Gastrocnemius medialis (tissue), 4 donors: Measurements from ENCODE around the gene SLC17A9. TPM values are rescaled to one million over a fixed set of nuclear protein-coding genes. Genes with fewer than 3 reads are reported as not detected.

Source experiments
- ATAC-seq, 2 donors: fragments of 150-250 bp; one replicate each; pipeline ENCODE4 v1.9.1; 2016
- DNase-seq, 2 donors: peaks; one replicate each; pipeline ENCODE4 v3.0.0-alpha.2; 2019
- H3K27ac ChIP-seq, 4 donors: fragments of 200-600 bp; sonication (generic); 1 replicate in 1 of 4; 2 replicates in 3 of 4; pipeline ENCODE4 v1.5.1; 2016 to 2018; ENCODE audit warnings: mild to moderate bottlenecking in 2 of 4, moderate library complexity in 1 of 4
- H3K27me3 ChIP-seq, 3 donors: fragments of 200-600 bp; sonication (generic) in 2 of 3; 1 replicate in 1 of 3; 2 replicates in 2 of 3; pipeline versions ENCODE4 v1.5.1 to v1.6.0; 2016 to 2019; ENCODE audit warnings: mild to moderate bottlenecking in 1 of 3, moderate library complexity in 1 of 3
- H3K36me3 ChIP-seq, 2 donors: fragments of 200-600 bp; sonication (generic) in 1 of 2; one replicate each; pipeline ENCODE4 v1.5.1; 2017 to 2018
- H3K4me1 ChIP-seq, 2 donors: fragments of 200-600 bp; sonication (generic) in 1 of 2; one replicate each; pipeline ENCODE4 v1.5.1; 2016 to 2017; ENCODE audit warnings: mild to moderate bottlenecking in 2 of 2
- H3K4me3 ChIP-seq, 4 donors: fragments of 200-600 bp; sonication (generic) in 3 of 4; 1 replicate in 1 of 4; 2 replicates in 3 of 4; pipeline ENCODE4 v1.5.1; 2016 to 2019; ENCODE audit warnings: mild to moderate bottlenecking in 2 of 4
- H3K9me3 ChIP-seq, 3 donors: fragments of 200-600 bp; sonication (generic) in 2 of 3; 1 replicate in 1 of 3; 2 replicates in 2 of 3; pipeline ENCODE4 v1.5.1; 2016 to 2019
- POLR2A ChIP-seq, 2 donors: fragments of 450-650 bp; IDR thresholded peaks; one replicate each; pipeline ENCODE4 v1.6.1; 2017; ENCODE audit warnings: antibody characterized with exemption in 2 of 2, mild to moderate bottlenecking in 2 of 2, moderate library complexity in 2 of 2
- in situ Hi-C, 4 donors: fragments of 200-750 bp; cut with MboI; loops; one replicate each; pipeline versions ENCODE4 v1.15.0 to v1.8.0; 2017; ENCODE audit warnings: low sequenced_read_pairs in 4 of 4
- intact Hi-C: fragments of 100-400 bp; cut with DNase I; formaldehyde crosslinking; loops from one replicate; pipeline ENCODE4 v1.15.1; 2023; ENCODE audit warnings: low total_unique reads
- total RNA-seq, 4 donors: library from RNA; depleted of rRNA; stranded (reverse); fragments of >200 nt; gene quantifications; one replicate each; pipeline versions ENCODE4 v1.1.0 to v1.2.3, GENCODE V29; 2016
- TF ChIP-seq, protein P1 (sequence below), 5 experiments: fragments of 450-650 bp in 3 of 5; fragments of 200-600 bp in 2 of 5; sonication (generic) in 2 of 5; IDR thresholded peaks in 4 of 5; conservative IDR thresholded peaks in 1 of 5; 1 replicate in 4 of 5; 2 replicates in 1 of 5; pipeline ENCODE4 v1.5.1; 2016 to 2019; ENCODE audit warnings: antibody characterized with exemption in 5 of 5, mild to moderate bottlenecking in 3 of 5, moderate library complexity in 3 of 5

Gene SLC17A9
- total RNA-seq, 4 donors from 2014 or later = 0.55 to 2.4 (median 1.2) TPM

GRCh38 chr20:62986257-62986800 lies 33.8 kb downstream of the SLC17A9 start:
- in situ Hi-C loops (no loop called here), intact Hi-C loops (loop anchor here (10.0 kb wide), 1 partner anchor 1108 kb away; no protein-coding TSS in a partner anchor)
- no peak overlapping the region for H3K4me3 ChIP-seq
- H3K4me1 ChIP-seq = no peaks in the 10 kb centered on the region
- no peak for DNase-seq
- no peak for ATAC-seq
- H3K9me3 ChIP-seq = no peaks in the 10 kb centered on the region
- no peak overlapping the region for H3K27ac ChIP-seq
- peaks cover 40 to 62% (median 58%) of the 10 kb centered on the region in 3 donors for H3K27me3 ChIP-seq
- TF ChIP-seq POLR2A (IDR thresholded peaks at IDR 0.05) = no peak
- TF ChIP-seq, protein P1, sequence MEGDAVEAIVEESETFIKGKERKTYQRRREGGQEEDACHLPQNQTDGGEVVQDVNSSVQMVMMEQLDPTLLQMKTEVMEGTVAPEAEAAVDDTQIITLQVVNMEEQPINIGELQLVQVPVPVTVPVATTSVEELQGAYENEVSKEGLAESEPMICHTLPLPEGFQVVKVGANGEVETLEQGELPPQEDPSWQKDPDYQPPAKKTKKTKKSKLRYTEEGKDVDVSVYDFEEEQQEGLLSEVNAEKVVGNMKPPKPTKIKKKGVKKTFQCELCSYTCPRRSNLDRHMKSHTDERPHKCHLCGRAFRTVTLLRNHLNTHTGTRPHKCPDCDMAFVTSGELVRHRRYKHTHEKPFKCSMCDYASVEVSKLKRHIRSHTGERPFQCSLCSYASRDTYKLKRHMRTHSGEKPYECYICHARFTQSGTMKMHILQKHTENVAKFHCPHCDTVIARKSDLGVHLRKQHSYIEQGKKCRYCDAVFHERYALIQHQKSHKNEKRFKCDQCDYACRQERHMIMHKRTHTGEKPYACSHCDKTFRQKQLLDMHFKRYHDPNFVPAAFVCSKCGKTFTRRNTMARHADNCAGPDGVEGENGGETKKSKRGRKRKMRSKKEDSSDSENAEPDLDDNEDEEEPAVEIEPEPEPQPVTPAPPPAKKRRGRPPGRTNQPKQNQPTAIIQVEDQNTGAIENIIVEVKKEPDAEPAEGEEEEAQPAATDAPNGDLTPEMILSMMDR (IDR thresholded peaks at IDR 0.05 in 4 of 5, conservative IDR thresholded peaks at IDR 0.05 in 1 of 5) = no peak
- H3K36me3 ChIP-seq = no peaks in the 10 kb centered on the region

- intact Hi-C loops (loop anchor here (10.0 kb wide), 1 partner anchor 1108 kb away; no protein-coding TSS in a partner anchor), in situ Hi-C loops (no loop called here)
- H3K27ac ChIP-seq = no peak overlapping the region
- TF ChIP-seq, protein P1 (IDR thresholded peaks at IDR 0.05 in 4 of 5, conservative IDR thresholded peaks at IDR 0.05 in 1 of 5) = no peak
- TF ChIP-seq POLR2A (IDR thresholded peaks at IDR 0.05) = no peak
- no peak overlapping the region for H3K4me3 ChIP-seq
- DNase-seq = no peak
- H3K9me3 ChIP-seq = no peaks in the 10 kb centered on the region
- ATAC-seq = no peak
- H3K36me3 ChIP-seq = no peaks in the 10 kb centered on the region
- H3K4me1 ChIP-seq = no peaks in the 10 kb centered on the region
- H3K27me3 ChIP-seq = peaks cover 34 to 57% (median 56%) of the 10 kb centered on the region in 3 donors
These were observed 34.6 kb downstream of the SLC17A9 start for GRCh38 chr20:62987114-62987513.

DNA sequence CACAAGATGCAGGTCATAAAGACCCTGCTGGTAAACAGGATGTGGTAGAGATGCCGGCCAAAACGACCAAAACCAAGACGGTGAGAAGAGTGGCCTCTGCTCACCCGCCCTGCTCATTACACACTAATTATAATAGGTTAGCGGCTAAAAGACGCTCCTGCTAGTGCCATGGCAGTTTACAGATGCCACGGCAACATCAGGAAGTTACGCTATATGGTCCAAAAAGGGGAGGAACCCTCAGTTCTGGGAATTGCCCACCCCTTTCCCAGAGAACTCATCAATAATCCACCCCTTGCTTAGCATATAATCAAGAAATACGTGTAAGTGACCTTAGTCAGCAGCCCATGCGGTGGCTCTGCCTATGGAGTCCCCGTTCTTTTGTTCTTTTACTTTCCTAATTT lies 36.7 kb downstream of the SLC17A9 start:
- H3K9me3 ChIP-seq = no peaks in the 10 kb centered on the region
- H3K4me3 ChIP-seq = peak overlapping the region in 1 of 4 donors; percentile 25
- intact Hi-C loops = loop anchor here (10.0 kb wide), 1 partner anchor 1106 kb away; no protein-coding TSS in a partner anchor
- H3K4me1 ChIP-seq = no peaks in the 10 kb centered on the region
- DNase-seq (no peak), ATAC-seq (no peak)
- in situ Hi-C loops = no loop called here
- TF ChIP-seq, protein P1 (IDR thresholded peaks at IDR 0.05 in 4 of 5, conservative IDR thresholded peaks at IDR 0.05 in 1 of 5) = no peak
- TF ChIP-seq POLR2A (IDR thresholded peaks at IDR 0.05) = no peak
- peaks cover 34 to 55% (median 45%) of the 10 kb centered on the region in 3 donors for H3K27me3 ChIP-seq
- H3K36me3 ChIP-seq = no peaks in the 10 kb centered on the region
- no peak overlapping the region for H3K27ac ChIP-seq

DNA sequence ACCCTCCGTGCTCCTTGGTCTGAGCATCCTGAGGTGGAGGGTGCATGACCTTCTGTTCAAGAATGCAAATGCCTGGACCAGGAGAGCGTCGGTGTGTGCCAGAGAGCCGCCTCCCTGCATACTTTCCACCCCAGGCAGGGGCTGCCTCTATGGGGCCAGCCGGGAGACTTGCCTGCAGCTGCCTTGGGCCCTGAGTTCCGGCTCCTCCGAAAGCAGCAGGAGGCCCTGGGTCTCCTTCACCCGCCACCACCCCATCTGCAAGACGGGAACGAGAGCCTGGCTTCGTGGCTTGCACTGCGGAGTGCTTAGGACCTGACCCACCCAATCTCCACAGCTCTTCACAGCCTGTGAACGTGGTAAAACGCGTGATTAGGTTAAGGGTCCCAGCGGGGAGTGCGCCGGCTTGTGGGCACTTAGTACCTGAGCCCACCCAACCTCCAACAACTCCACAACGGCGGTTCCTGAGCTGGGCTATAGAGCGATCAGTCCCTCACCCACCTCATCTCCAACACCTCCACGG lies 37.9 kb downstream of the SLC17A9 start:
- Histone ChIP-seq H3K36me3 (no peaks in the 10 kb centered on the region), H3K4me1 (no peaks in the 10 kb centered on the region), H3K4me3 (no peak overlapping the region), H3K9me3 (no peaks in the 10 kb centered on the region), H3K27me3 (peaks cover 32 to 50% (median 43%) of the 10 kb centered on the region in 3 donors), H3K27ac (no peak overlapping the region)
- ATAC-seq = no peak
- in situ Hi-C loops (no loop called here), intact Hi-C loops (no loop called here)
- DNase-seq = no peak
- TF ChIP-seq, protein P1 (IDR thresholded peaks at IDR 0.05 in 4 of 5, conservative IDR thresholded peaks at IDR 0.05 in 1 of 5) = no peak
- no peak for TF ChIP-seq POLR2A (IDR thresholded peaks at IDR 0.05)
